ENCODE data around the gene BRMS1L. TPM values are rescaled to one million over a fixed set of nuclear protein-coding genes. Genes with fewer than 3 reads are reported as not detected.

The BRMS1L gene
- polyA plus RNA-seq, 2 of the 4 experiments (the other 2 are of a cell fraction) = 17.0 to 18.1 TPM

- no peak; a peak in 2 of 6 replicates for ATAC-seq
- Histone ChIP-seq H3K4me2 (no peak overlapping the region), H3K27ac (no peak overlapping the region), H3K4me1 (no peaks in the 10 kb centered on the region), H3K4me3 (no peak overlapping the region), H3K9me3 (peaks cover 5% of the 10 kb centered on the region; the same call in 2 of the 3 replicates)
- no peak for FAIRE-seq
- CTCF ChIA-PET = no interaction called here
- TF ChIP-seq, protein P1, sequence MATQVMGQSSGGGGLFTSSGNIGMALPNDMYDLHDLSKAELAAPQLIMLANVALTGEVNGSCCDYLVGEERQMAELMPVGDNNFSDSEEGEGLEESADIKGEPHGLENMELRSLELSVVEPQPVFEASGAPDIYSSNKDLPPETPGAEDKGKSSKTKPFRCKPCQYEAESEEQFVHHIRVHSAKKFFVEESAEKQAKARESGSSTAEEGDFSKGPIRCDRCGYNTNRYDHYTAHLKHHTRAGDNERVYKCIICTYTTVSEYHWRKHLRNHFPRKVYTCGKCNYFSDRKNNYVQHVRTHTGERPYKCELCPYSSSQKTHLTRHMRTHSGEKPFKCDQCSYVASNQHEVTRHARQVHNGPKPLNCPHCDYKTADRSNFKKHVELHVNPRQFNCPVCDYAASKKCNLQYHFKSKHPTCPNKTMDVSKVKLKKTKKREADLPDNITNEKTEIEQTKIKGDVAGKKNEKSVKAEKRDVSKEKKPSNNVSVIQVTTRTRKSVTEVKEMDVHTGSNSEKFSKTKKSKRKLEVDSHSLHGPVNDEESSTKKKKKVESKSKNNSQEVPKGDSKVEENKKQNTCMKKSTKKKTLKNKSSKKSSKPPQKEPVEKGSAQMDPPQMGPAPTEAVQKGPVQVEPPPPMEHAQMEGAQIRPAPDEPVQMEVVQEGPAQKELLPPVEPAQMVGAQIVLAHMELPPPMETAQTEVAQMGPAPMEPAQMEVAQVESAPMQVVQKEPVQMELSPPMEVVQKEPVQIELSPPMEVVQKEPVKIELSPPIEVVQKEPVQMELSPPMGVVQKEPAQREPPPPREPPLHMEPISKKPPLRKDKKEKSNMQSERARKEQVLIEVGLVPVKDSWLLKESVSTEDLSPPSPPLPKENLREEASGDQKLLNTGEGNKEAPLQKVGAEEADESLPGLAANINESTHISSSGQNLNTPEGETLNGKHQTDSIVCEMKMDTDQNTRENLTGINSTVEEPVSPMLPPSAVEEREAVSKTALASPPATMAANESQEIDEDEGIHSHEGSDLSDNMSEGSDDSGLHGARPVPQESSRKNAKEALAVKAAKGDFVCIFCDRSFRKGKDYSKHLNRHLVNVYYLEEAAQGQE (IDR thresholded peaks at IDR 0.05) = no peak
- no peak for TF ChIP-seq JUNB (IDR thresholded peaks at IDR 0.05)
- TF ChIP-seq MAX (IDR thresholded peaks at IDR 0.05) = no peak
- TF ChIP-seq BHLHE40 (IDR thresholded peaks at IDR 0.05; ENCODE audit: low read depth, low read length) = no peak
- no peak for TF ChIP-seq CHD4 (IDR thresholded peaks at IDR 0.05; ENCODE audit: borderline replicate concordance)
- TF ChIP-seq NPAS2 (CRISPR knock-in tag; IDR thresholded peaks at IDR 0.05; ENCODE audit: borderline replicate concordance) = no peak
- TF ChIP-seq POLR2A (IDR thresholded peaks at IDR 0.05; ENCODE audit: low read length) = no peak
- 56% methylated on average over 3 of the region's 4 CpGs for WGBS (ENCODE audit: missing lambda C conversion rate)
- POLR2A ChIA-PET = no interaction called here
- DNase-seq (ENCODE audit: low read depth in 1 of 2, low spot score in 1 of 2) = no peak
Observed at GRCh38 chr14:35897616-35898111, 71.5 kb downstream of the BRMS1L start.

GRCh38 chr14:35898217-35898775 lies 72.2 kb downstream of the BRMS1L start:
- H3K4me2 ChIP-seq = no peak overlapping the region
- ChIA-PET POLR2A (no interaction called here), CTCF (interaction anchor here (0.8 kb wide), 1 partner anchor 15 kb away, joined by 4 read pairs; no protein-coding TSS in a partner anchor)
- no peak overlapping the region for H3K27ac ChIP-seq
- no peaks in the 10 kb centered on the region for H3K4me1 ChIP-seq
- TF ChIP-seq JUNB (IDR thresholded peaks at IDR 0.05) (no peak), BCL3 (IDR thresholded peaks at IDR 0.05) (no peak), POLR2A (IDR thresholded peaks at IDR 0.05; ENCODE audit: low read length) (no peak), BHLHE40 (IDR thresholded peaks at IDR 0.05; ENCODE audit: low read depth, low read length) (no peak), FOXS1 (CRISPR knock-in tag; IDR thresholded peaks at IDR 0.05) (no peak), MAFK (IDR thresholded peaks at IDR 0.05; ENCODE audit: partially characterized antibody) (no peak), MAX (IDR thresholded peaks at IDR 0.05) (no peak), EHMT2 (IDR thresholded peaks at IDR 0.05; ENCODE audit: low read depth) (no peak), RFX5 (IDR thresholded peaks at IDR 0.05) (no peak), EHF (CRISPR knock-in tag; IDR thresholded peaks at IDR 0.05) (no peak), RNF2 (IDR thresholded peaks at IDR 0.05; ENCODE audit: borderline replicate concordance, low read depth) (no peak), SMC3 (IDR thresholded peaks at IDR 0.05) (no peak), JUN (IDR thresholded peaks at IDR 0.05) (no peak), HOXA7 (CRISPR knock-in tag; IDR thresholded peaks at IDR 0.05) (no peak), CHD2 (IDR thresholded peaks at IDR 0.05; ENCODE audit: low read length, partially characterized antibody) (no peak), PHF8 (IDR thresholded peaks at IDR 0.05; ENCODE audit: borderline replicate concordance, low read depth) (no peak)
- TF ChIP-seq, protein P2, sequence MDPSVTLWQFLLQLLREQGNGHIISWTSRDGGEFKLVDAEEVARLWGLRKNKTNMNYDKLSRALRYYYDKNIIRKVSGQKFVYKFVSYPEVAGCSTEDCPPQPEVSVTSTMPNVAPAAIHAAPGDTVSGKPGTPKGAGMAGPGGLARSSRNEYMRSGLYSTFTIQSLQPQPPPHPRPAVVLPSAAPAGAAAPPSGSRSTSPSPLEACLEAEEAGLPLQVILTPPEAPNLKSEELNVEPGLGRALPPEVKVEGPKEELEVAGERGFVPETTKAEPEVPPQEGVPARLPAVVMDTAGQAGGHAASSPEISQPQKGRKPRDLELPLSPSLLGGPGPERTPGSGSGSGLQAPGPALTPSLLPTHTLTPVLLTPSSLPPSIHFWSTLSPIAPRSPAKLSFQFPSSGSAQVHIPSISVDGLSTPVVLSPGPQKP (IDR thresholded peaks at IDR 0.05; ENCODE audit: low read depth, low read length) = no peak
- TF ChIP-seq, protein P3, sequence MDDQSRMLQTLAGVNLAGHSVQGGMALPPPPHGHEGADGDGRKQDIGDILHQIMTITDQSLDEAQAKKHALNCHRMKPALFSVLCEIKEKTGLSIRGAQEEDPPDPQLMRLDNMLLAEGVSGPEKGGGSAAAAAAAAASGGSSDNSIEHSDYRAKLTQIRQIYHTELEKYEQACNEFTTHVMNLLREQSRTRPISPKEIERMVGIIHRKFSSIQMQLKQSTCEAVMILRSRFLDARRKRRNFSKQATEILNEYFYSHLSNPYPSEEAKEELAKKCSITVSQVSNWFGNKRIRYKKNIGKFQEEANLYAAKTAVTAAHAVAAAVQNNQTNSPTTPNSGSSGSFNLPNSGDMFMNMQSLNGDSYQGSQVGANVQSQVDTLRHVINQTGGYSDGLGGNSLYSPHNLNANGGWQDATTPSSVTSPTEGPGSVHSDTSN (IDR thresholded peaks at IDR 0.05) = no peak
- peaks cover 5% of the 10 kb centered on the region; the same call in 2 of the 3 replicates for H3K9me3 ChIP-seq
- WGBS (ENCODE audit: missing lambda C conversion rate) = 58% methylated on average over 4 of the region's 4 CpGs
- DNase-seq (ENCODE audit: low read depth in 1 of 2, low spot score in 1 of 2) = no peak
- H3K4me3 ChIP-seq = no peak overlapping the region
- no peak for FAIRE-seq
- peak; percentile 34 to 55; a peak in 4 of 6 replicates for ATAC-seq

Data from A549 (cell line).